ENCODE results near the gene MSX2.

Gene MSX2

GRCh38 chr5:174715804-174716203 lies 8.6 kb upstream of the MSX2 start:
- H3K4me3 ChIP-seq (ENCODE audit: low read length): no peak overlapping the region
- no peak for DNase-seq (ENCODE audit: low read depth, low spot score)

- no peak for DNase-seq (ENCODE audit: low read depth, low spot score)
- no peak overlapping the region for H3K4me3 ChIP-seq (ENCODE audit: low read length)
These were observed 6.4 kb upstream of the MSX2 start for GRCh38 chr5:174717826-174718455.

- no peak for DNase-seq (ENCODE audit: low read depth, low spot score)
- H3K4me3 ChIP-seq (ENCODE audit: low read length): no peak overlapping the region
These were observed 5.3 kb upstream of the MSX2 start for GRCh38 chr5:174718880-174719610.

- DNase-seq (ENCODE audit: low read depth, low spot score): no peak
- no peak overlapping the region for H3K4me3 ChIP-seq (ENCODE audit: low read length)
These were observed 4.4 kb upstream of the MSX2 start for GRCh38 chr5:174719793-174720611.

GRCh38 chr5:174720612-174721529 lies 3.5 kb upstream of the MSX2 start:
- no peak overlapping the region for H3K4me3 ChIP-seq (ENCODE audit: low read length)

GRCh38 chr5:174721530-174722432 lies 2.6 kb upstream of the MSX2 start:
- no peak overlapping the region for H3K4me3 ChIP-seq (ENCODE audit: low read length)
- no peak for DNase-seq (ENCODE audit: low read depth, low spot score)

More at GRCh38 chr5:174720612-174721529, 3.5 kb upstream of the MSX2 start:
- DNase-seq (ENCODE audit: low read depth, low spot score): no peak

- no peak overlapping the region for H3K4me3 ChIP-seq (ENCODE audit: low read length)
- DNase-seq (ENCODE audit: low read depth, low spot score): no peak
These were observed 1.9 kb upstream of the MSX2 start for GRCh38 chr5:174722500-174722899.

- no peak for DNase-seq (ENCODE audit: low read depth, low spot score)
- no peak overlapping the region for H3K4me3 ChIP-seq (ENCODE audit: low read length)
These were observed 935 bp upstream of the MSX2 start for GRCh38 chr5:174723315-174723978.

GRCh38 chr5:174723979-174724483 lies 351 bp upstream of the MSX2 start:
- H3K4me3 ChIP-seq (ENCODE audit: low read length): no peak overlapping the region

GRCh38 chr5:174725261-174725990 lies 1.0 kb downstream of the MSX2 start:
- no peak overlapping the region for H3K4me3 ChIP-seq (ENCODE audit: low read length)

More at GRCh38 chr5:174723979-174724483, 351 bp upstream of the MSX2 start:
- no peak for DNase-seq (ENCODE audit: low read depth, low spot score)

GRCh38 chr5:174725991-174726601 lies 1.7 kb downstream of the MSX2 start:
- DNase-seq (ENCODE audit: low read depth, low spot score): no peak
- no peak overlapping the region for H3K4me3 ChIP-seq (ENCODE audit: low read length)

More at GRCh38 chr5:174725261-174725990, 1.0 kb downstream of the MSX2 start:
- no peak for DNase-seq (ENCODE audit: low read depth, low spot score)

GRCh38 chr5:174726916-174727793 lies 2.8 kb downstream of the MSX2 start:
- no peak for DNase-seq (ENCODE audit: low read depth, low spot score)
- no peak overlapping the region for H3K4me3 ChIP-seq (ENCODE audit: low read length)

GRCh38 chr5:174727794-174728680 lies 3.7 kb downstream of the MSX2 start:
- DNase-seq (ENCODE audit: low read depth, low spot score): no peak
- no peak overlapping the region for H3K4me3 ChIP-seq (ENCODE audit: low read length)

- DNase-seq (ENCODE audit: low read depth, low spot score): no peak
- H3K4me3 ChIP-seq (ENCODE audit: low read length): no peak overlapping the region
These were observed 4.8 kb downstream of the MSX2 start for GRCh38 chr5:174729075-174729680.

All from Jurkat, Clone E6-1 (cell line).